H1 (cell line): ENCODE data around the gene METRNL.

Source experiments
- BRCA1 ChIP-seq: IDR thresholded peaks from 2 replicates; pipeline ENCODE4 v1.6.1; 2012; ENCODE audit warnings: low read depth, low read length, improper control_type of control experiment
- EP300 ChIP-seq, 2 experiments: IDR thresholded peaks; 1 replicate in 1 of 2; 2 replicates in 1 of 2; pipeline ENCODE4 v1.6.1; 2011 to 2012; ENCODE audit warnings: low read depth in 2 of 2, low read length in 2 of 2, mild to moderate bottlenecking in 2 of 2, borderline replicate concordance in 1 of 2, inconsistent platforms in 1 of 2, moderate library complexity in 1 of 2
- EZH2 ChIP-seq: fragments of 200-600 bp; sonication (generic); IDR thresholded peaks from 2 replicates; pipeline ENCODE4 v1.7.1; 2012; ENCODE audit warnings: low read depth, mild to moderate bottlenecking, moderate library complexity, low read length, inconsistent platforms; ENCODE audit not compliant: severe bottlenecking
- POLR2AphosphoS5 ChIP-seq: IDR thresholded peaks from 2 replicates; pipeline ENCODE4 v1.6.1; 2011; ENCODE audit warnings: low read depth, low read length
- RNF2 ChIP-seq: fragments of 200-900, 300-1000 bp; sonication (generic); IDR thresholded peaks from 2 replicates; pipeline ENCODE4 v1.7.1; 2016; ENCODE audit warnings: borderline replicate concordance, low read depth, mild to moderate bottlenecking, antibody characterized with exemption, low read length; ENCODE audit not compliant: poor library complexity, severe bottlenecking; ENCODE audit errors: missing control alignments
- TF ChIP-seq, protein P1 (sequence below): IDR thresholded peaks from 2 replicates; pipeline ENCODE4 v1.6.1; 2012; ENCODE audit warnings: low read length, inconsistent platforms
- TF ChIP-seq, protein P2 (sequence below): IDR thresholded peaks from 2 replicates; pipeline ENCODE4 v1.6.1; 2011; ENCODE audit warnings: low read depth, mild to moderate bottlenecking, low read length; ENCODE audit not compliant: insufficient read depth
- TF ChIP-seq, protein P3 (sequence below), 3 experiments: IDR thresholded peaks; 1 replicate in 2 of 3; 2 replicates in 1 of 3; pipeline versions ENCODE4 v1.5.1 to v1.6.1; 2011; ENCODE audit warnings: low read length in 3 of 3, mild to moderate bottlenecking in 3 of 3, inconsistent platforms in 2 of 3, low read depth in 1 of 3, moderate library complexity in 1 of 3; ENCODE audit not compliant: insufficient read depth in 1 of 3; ENCODE audit errors: control extremely low read depth in 1 of 3

DNA sequence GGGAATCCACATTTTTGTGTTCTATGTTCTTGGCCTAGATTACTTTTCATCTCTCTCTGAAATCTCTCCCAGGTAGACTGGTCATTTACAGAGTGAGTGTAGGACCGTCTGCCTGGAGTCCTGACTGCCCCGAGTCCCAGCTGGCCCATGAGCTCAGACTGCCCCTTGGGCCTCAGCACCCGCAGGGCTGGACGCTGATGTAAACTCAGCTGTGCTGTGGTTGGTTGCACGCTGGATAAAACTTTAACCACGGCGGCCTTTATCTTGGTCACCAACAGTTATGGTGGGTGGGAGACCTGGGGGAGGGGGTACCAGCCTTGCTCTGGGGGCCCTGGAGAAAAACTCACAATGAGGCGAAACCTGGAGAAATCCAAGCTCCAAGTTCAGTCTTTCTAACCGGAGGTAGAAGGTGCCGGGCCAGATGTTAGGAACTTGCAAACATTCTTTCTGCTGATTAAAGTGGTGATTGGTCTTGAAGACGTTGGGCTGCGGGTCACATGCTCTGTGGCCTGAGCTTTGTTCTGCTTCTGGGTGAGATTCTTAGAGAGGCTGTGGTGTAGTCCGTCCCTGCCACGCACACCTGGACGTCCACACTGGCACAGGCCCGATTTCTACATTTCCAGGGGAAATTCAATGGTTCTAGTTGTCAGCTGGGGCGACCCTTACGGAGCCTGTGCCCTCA, 6.9 kb downstream of the METRNL start:
- TF ChIP-seq BRCA1 (no peak), EZH2 (no peak), POLR2AphosphoS5 (no peak), RNF2 (no peak), EP300 (IDR thresholded peaks at IDR 0.05; ENCODE audit: borderline replicate concordance in 1 of 2, low read depth in 2 of 2, low read length in 2 of 2) (no peak)
- TF ChIP-seq, protein P1, sequence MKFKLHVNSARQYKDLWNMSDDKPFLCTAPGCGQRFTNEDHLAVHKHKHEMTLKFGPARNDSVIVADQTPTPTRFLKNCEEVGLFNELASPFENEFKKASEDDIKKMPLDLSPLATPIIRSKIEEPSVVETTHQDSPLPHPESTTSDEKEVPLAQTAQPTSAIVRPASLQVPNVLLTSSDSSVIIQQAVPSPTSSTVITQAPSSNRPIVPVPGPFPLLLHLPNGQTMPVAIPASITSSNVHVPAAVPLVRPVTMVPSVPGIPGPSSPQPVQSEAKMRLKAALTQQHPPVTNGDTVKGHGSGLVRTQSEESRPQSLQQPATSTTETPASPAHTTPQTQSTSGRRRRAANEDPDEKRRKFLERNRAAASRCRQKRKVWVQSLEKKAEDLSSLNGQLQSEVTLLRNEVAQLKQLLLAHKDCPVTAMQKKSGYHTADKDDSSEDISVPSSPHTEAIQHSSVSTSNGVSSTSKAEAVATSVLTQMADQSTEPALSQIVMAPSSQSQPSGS, result no peak
- TF ChIP-seq, protein P2, sequence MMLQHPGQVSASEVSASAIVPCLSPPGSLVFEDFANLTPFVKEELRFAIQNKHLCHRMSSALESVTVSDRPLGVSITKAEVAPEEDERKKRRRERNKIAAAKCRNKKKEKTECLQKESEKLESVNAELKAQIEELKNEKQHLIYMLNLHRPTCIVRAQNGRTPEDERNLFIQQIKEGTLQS, result no peak
- TF ChIP-seq, protein P3, sequence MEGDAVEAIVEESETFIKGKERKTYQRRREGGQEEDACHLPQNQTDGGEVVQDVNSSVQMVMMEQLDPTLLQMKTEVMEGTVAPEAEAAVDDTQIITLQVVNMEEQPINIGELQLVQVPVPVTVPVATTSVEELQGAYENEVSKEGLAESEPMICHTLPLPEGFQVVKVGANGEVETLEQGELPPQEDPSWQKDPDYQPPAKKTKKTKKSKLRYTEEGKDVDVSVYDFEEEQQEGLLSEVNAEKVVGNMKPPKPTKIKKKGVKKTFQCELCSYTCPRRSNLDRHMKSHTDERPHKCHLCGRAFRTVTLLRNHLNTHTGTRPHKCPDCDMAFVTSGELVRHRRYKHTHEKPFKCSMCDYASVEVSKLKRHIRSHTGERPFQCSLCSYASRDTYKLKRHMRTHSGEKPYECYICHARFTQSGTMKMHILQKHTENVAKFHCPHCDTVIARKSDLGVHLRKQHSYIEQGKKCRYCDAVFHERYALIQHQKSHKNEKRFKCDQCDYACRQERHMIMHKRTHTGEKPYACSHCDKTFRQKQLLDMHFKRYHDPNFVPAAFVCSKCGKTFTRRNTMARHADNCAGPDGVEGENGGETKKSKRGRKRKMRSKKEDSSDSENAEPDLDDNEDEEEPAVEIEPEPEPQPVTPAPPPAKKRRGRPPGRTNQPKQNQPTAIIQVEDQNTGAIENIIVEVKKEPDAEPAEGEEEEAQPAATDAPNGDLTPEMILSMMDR (IDR thresholded peaks at IDR 0.05; ENCODE audit: control extremely low read depth in 1 of 3, insufficient read depth in 1 of 3, low read depth in 1 of 3, low read length in 3 of 3), result no peak
